ENCODE data around the gene TMEM98.
"Not testable (repeated sequence)": the region's sequence is repeated elsewhere in the genome, so short reads cannot be mapped to it uniquely, and the experiment has no call there.

Gene TMEM98

GRCh38 chr17:32944248-32945020, 16.5 kb downstream of the TMEM98 start:
- no peak for TF ChIP-seq CTCF (IDR thresholded peaks at IDR 0.05; ENCODE audit: low read depth, low read length)
- DNase-seq (ENCODE audit: extremely low read depth, low read depth) = no peak

GRCh38 chr17:32946375-32947135, 18.6 kb downstream of the TMEM98 start:
- no peak for TF ChIP-seq CTCF (IDR thresholded peaks at IDR 0.05; ENCODE audit: low read depth, low read length)
- no peak for DNase-seq (ENCODE audit: extremely low read depth, low read depth)

- TF ChIP-seq CTCF (IDR thresholded peaks at IDR 0.05; ENCODE audit: low read depth, low read length) = no peak
- no peak for DNase-seq (ENCODE audit: extremely low read depth, low read depth)
Observed at GRCh38 chr17:32947736-32948135, 19.8 kb downstream of the TMEM98 start.

GRCh38 chr17:32949181-32949580, 21.2 kb downstream of the TMEM98 start:
- no peak for TF ChIP-seq CTCF (IDR thresholded peaks at IDR 0.05; ENCODE audit: low read depth, low read length)
- no peak for DNase-seq (ENCODE audit: extremely low read depth, low read depth)

GRCh38 chr17:32952491-32952890, 24.5 kb downstream of the TMEM98 start:
- DNase-seq (ENCODE audit: extremely low read depth, low read depth) = not testable (repeated sequence)

- no peak for TF ChIP-seq CTCF (IDR thresholded peaks at IDR 0.05; ENCODE audit: low read depth, low read length)
- DNase-seq (ENCODE audit: extremely low read depth, low read depth) = no peak
Observed at GRCh38 chr17:32953045-32953444, 25.1 kb downstream of the TMEM98 start.

- TF ChIP-seq CTCF (IDR thresholded peaks at IDR 0.05; ENCODE audit: low read depth, low read length) = no peak
- no peak for DNase-seq (ENCODE audit: extremely low read depth, low read depth)
Observed at GRCh38 chr17:32953857-32954256, 25.9 kb downstream of the TMEM98 start.

All from AG09319 (cell line).